HFF-Myc (cell line): ENCODE measurements around the gene FCER2.

Source experiments
- DNase-seq: peaks from one replicate; pipeline ENCODE4 v3.0.0-alpha.2; 2011; ENCODE audit warnings: low read depth; ENCODE audit errors: extremely low read depth
- H3K4me3 ChIP-seq: replicated peaks from 2 replicates; pipeline ENCODE4 v1.5.1; 2011; ENCODE audit warnings: low read depth, mild to moderate bottlenecking, control low read depth, low read length
- CTCF ChIP-seq: IDR thresholded peaks from 2 replicates; pipeline ENCODE4 v1.5.1; 2012; ENCODE audit warnings: mild to moderate bottlenecking, low read depth, low read length, control low read depth; ENCODE audit errors: missing control alignments

The FCER2 gene

GRCh38 chr19:7694499-7694898 lies 7.4 kb downstream of the FCER2 start:
- no peak for TF ChIP-seq CTCF
- no peak overlapping the region for H3K4me3 ChIP-seq
- no peak for DNase-seq

GRCh38 chr19:7692417-7693088 lies 9.4 kb downstream of the FCER2 start:
- H3K4me3 ChIP-seq: no peak overlapping the region
- TF ChIP-seq CTCF: no peak
- no peak for DNase-seq

- no peak for TF ChIP-seq CTCF
- no peak for DNase-seq
- no peak overlapping the region for H3K4me3 ChIP-seq
Observed at GRCh38 chr19:7691497-7691896, 10.4 kb downstream of the FCER2 start.

- TF ChIP-seq CTCF: no peak
- DNase-seq: no peak
- H3K4me3 ChIP-seq: no peak overlapping the region
Observed at GRCh38 chr19:7690779-7691258, 11.1 kb downstream of the FCER2 start.

- no peak for TF ChIP-seq CTCF
- H3K4me3 ChIP-seq: no peak overlapping the region
- no peak for DNase-seq
Observed at GRCh38 chr19:7689165-7689564, 12.8 kb downstream of the FCER2 start.

- no peak overlapping the region for H3K4me3 ChIP-seq
- TF ChIP-seq CTCF: no peak
- no peak for DNase-seq
Observed at GRCh38 chr19:7687177-7687576, 14.8 kb downstream of the FCER2 start.
